ENCODE results near the gene ZNF823. TPM values are rescaled to one million over a fixed set of nuclear protein-coding genes. Genes with fewer than 3 reads are reported as not detected.
A peak's percentile ranks its signal among the peaks of the same experiment; 100 is the strongest.

Gene ZNF823
- total and polyA plus RNA-seq, 2 of the 13 experiments (the other 11 are each of a cell fraction or from before 2014, with no cell fraction given), result 5.7 to 11.7 TPM

- TF ChIP-seq HNF1A (IDR thresholded peaks at IDR 0.05; ENCODE audit: low read depth) (peak; percentile 49; the same call in 1 of the 2 replicates), HNF1A (CRISPR knock-in tag; IDR thresholded peaks at IDR 0.05; ENCODE audit: borderline replicate concordance) (peak; percentile 58; the same call in 1 of the 2 replicates), KDM5A (IDR thresholded peaks at IDR 0.05; ENCODE audit: borderline replicate concordance, low read length) (peak; percentile 64; the same call in 1 of the 2 replicates), FOXJ3 (CRISPR knock-in tag; IDR thresholded peaks at IDR 0.05; ENCODE audit: borderline replicate concordance) (no peak), REL (CRISPR knock-in tag; conservative IDR thresholded peaks at IDR 0.05) (no peak), SP5 (CRISPR knock-in tag; IDR thresholded peaks at IDR 0.05; ENCODE audit: borderline replicate concordance, low read depth) (peak; percentile 78), ZNF275 (CRISPR knock-in tag; IDR thresholded peaks at IDR 0.05; ENCODE audit: borderline replicate concordance) (0 out of 2 replicates have a peak, but pooled peaks have one; percentile 56), ZMYM3 (CRISPR knock-in tag; IDR thresholded peaks at IDR 0.05) (no peak), MAFF (IDR thresholded peaks at IDR 0.05; ENCODE audit: low read depth, low read length) (peak; percentile 34; the same call in 1 of the 2 replicates), BORCS8-MEF2B (CRISPR knock-in tag; IDR thresholded peaks at IDR 0.05) (peak; percentile 61; the same call in 1 of the 2 replicates), KLF11 (CRISPR knock-in tag; IDR thresholded peaks at IDR 0.05) (no peak; the same call in 1 of the 2 replicates), ZNF501 (CRISPR knock-in tag; IDR thresholded peaks at IDR 0.05) (peak; percentile 58), KDM5B (CRISPR knock-in tag; IDR thresholded peaks at IDR 0.05; ENCODE audit: borderline replicate concordance) (peak; percentile 47; the same call in 1 of the 2 replicates), ZSCAN21 (CRISPR knock-in tag; IDR thresholded peaks at IDR 0.05; ENCODE audit: borderline replicate concordance) (no peak), ZNF30 (CRISPR knock-in tag; IDR thresholded peaks at IDR 0.05) (no peak)
- TF ChIP-seq, protein P1, sequence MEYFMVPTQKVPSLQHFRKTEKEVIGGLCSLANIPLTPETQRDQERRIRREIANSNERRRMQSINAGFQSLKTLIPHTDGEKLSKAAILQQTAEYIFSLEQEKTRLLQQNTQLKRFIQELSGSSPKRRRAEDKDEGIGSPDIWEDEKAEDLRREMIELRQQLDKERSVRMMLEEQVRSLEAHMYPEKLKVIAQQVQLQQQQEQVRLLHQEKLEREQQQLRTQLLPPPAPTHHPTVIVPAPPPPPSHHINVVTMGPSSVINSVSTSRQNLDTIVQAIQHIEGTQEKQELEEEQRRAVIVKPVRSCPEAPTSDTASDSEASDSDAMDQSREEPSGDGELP (IDR thresholded peaks at IDR 0.05; ENCODE audit: borderline replicate concordance, low read depth), result no peak
- TF ChIP-seq, protein P2, sequence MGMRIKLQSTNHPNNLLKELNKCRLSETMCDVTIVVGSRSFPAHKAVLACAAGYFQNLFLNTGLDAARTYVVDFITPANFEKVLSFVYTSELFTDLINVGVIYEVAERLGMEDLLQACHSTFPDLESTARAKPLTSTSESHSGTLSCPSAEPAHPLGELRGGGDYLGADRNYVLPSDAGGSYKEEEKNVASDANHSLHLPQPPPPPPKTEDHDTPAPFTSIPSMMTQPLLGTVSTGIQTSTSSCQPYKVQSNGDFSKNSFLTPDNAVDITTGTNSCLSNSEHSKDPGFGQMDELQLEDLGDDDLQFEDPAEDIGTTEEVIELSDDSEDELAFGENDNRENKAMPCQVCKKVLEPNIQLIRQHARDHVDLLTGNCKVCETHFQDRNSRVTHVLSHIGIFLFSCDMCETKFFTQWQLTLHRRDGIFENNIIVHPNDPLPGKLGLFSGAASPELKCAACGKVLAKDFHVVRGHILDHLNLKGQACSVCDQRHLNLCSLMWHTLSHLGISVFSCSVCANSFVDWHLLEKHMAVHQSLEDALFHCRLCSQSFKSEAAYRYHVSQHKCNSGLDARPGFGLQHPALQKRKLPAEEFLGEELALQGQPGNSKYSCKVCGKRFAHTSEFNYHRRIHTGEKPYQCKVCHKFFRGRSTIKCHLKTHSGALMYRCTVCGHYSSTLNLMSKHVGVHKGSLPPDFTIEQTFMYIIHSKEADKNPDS (CRISPR knock-in tag; IDR thresholded peaks at IDR 0.05), result no peak
- TF ChIP-seq, protein P3, sequence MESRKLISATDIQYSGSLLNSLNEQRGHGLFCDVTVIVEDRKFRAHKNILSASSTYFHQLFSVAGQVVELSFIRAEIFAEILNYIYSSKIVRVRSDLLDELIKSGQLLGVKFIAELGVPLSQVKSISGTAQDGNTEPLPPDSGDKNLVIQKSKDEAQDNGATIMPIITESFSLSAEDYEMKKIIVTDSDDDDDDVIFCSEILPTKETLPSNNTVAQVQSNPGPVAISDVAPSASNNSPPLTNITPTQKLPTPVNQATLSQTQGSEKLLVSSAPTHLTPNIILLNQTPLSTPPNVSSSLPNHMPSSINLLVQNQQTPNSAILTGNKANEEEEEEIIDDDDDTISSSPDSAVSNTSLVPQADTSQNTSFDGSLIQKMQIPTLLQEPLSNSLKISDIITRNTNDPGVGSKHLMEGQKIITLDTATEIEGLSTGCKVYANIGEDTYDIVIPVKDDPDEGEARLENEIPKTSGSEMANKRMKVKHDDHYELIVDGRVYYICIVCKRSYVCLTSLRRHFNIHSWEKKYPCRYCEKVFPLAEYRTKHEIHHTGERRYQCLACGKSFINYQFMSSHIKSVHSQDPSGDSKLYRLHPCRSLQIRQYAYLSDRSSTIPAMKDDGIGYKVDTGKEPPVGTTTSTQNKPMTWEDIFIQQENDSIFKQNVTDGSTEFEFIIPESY (CRISPR knock-in tag; IDR thresholded peaks at IDR 0.05), result no peak
Measured at GRCh38 chr19:11738746-11739620, at the start of gene ZNF823 (continued).
